Measurements from ENCODE around the gene GRM2. TPM values are rescaled to one million over a fixed set of nuclear protein-coding genes. Genes with fewer than 3 reads are reported as not detected.
"Not testable (repeated sequence)": the region's sequence is repeated elsewhere in the genome, so short reads cannot be mapped to it uniquely, and the experiment has no call there.

The GRM2 gene
- total RNA-seq, 2 donors from 2014 or later: not detected

- intact Hi-C loops (cut with DNase I, micrococcal nuclease): no loop called here
- ATAC-seq: no peak
- DNase-seq: no peak
These were observed 9.1 kb downstream of the GRM2 start for GRCh38 chr3:51715977-51716294.

DNA sequence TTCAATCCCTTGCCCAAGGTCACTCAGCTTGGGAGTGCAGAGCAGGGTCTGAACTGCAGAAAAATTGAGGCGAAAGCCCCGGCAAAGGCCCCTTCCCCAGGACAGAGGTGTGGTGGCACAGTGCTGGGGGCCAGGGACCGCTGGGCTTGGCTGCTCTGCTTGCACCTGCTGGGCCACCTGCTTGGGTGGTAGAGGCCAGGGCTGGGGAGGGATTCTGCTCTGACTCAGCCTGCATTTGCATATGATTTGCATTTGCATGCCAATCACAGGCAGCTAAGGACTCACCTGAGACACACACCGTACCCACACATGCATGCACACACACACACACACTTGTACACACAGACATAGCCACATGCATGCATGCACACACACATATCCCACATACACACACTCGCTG is 9.9 kb downstream of the GRM2 start:
- no peak for ATAC-seq
- intact Hi-C loops (cut with DNase I, micrococcal nuclease): no loop called here
- DNase-seq: no peak

DNA sequence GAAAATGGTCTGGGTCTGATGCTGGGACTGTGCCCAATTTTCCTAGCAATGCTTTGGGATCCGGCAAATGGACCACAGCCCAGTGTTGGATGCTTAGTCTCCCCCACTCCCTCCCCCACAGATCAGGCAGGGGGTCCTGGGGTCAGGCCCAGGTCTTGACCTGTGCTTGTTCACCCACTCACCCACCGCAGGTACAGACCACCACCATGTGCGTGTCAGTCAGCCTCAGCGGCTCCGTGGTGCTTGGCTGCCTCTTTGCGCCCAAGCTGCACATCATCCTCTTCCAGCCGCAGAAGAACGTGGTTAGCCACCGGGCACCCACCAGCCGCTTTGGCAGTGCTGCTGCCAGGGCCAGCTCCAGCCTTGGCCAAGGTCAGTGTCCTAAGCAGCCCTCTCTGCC is 10.6 kb downstream of the GRM2 start:
- intact Hi-C loops (cut with DNase I, micrococcal nuclease): no loop called here
- no peak for ATAC-seq
- DNase-seq: no peak

GRCh38 chr3:51717947-51718346 is 11.1 kb downstream of the GRM2 start:
- DNase-seq (no peak), ATAC-seq (no peak)
- intact Hi-C loops (cut with DNase I, micrococcal nuclease): no loop called here

DNA sequence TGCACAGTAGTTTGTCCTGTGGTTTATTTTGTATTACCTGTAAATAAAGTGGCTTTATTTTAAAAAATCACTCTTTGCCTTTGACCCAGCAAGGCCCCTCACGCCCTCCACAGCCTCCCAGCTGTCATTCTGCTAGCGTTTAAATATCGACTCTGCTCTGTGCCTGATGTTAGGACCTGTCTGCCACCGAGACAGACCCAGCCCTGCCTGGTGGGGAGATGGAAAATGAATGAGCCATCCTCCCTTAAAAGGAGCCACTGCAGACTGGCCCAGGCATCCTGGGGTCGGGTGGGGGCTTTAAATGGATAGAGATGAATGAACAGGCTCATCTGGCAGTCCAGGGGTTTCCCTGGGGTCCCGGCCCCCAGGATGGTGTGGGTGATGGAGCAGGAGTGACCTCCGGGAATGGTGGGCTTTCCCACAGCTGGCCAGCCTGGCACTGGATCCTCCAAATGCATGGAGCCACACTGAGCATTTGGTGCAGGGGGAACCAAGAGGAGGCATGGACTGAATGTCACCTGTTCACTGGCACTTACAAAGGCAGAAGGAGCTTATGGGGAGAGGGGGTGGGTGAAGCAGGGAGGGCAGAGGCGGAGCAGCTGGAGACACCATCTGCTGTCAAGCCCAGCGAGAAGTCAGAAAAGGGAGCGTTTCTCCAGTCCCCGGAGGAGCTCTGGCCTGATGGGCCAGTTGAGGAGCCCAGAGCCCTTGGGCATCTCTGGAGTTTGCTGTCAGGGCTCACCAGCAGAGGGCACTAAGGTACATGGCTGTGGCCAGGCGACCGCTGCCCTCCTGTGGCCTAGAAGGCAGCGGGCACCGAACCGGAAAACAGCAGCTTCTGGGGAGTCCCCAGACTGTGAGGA is 11.9 kb downstream of the GRM2 start:
- ATAC-seq (peak; percentile 97), DNase-seq (peak; percentile 69 to 82)
- intact Hi-C loops (cut with DNase I, micrococcal nuclease): no loop called here

- intact Hi-C loops (cut with DNase I, micrococcal nuclease): no loop called here
- ATAC-seq: no peak
- no peak for DNase-seq
These were observed 12.7 kb downstream of the GRM2 start for GRCh38 chr3:51719410-51720025.

DNA sequence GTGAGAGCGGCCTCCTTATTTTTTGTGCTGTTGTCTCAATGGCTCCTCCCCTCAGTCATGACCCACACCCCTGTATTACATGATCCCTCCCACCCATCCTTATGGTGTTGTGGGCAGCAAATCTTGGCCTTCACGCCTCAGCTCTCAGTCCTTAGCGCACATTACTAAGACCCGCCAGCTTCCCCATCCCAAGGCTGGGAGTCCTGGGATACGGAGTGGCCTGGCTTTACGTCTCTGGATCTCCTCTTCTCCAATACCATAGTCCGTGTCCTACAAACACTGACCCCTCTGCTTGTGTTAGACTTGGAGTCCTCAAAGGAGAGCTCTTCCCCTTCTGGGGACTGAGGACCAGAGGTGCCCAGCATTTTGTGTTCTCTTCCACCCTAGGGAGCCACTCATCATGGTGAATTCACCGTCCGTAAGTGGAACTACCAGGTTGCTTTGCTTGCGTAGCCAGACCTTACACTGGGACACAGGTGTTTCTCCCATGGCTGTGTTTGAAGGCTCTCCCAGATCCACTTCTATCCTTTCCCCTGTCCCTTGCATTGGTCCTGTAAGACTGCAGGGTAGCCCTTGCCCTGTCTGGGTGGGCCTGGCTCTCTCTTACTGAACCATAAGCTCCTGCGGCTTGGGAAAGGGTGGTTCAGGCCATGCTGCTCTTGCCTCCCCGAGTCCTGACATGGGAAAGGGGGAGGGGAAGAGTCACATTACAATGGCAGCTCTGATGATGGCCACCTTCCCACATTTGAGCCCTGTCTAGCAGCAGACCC is 13.6 kb downstream of the GRM2 start:
- intact Hi-C loops (cut with DNase I, micrococcal nuclease): no loop called here
- ATAC-seq: no peak
- no peak for DNase-seq

DNA sequence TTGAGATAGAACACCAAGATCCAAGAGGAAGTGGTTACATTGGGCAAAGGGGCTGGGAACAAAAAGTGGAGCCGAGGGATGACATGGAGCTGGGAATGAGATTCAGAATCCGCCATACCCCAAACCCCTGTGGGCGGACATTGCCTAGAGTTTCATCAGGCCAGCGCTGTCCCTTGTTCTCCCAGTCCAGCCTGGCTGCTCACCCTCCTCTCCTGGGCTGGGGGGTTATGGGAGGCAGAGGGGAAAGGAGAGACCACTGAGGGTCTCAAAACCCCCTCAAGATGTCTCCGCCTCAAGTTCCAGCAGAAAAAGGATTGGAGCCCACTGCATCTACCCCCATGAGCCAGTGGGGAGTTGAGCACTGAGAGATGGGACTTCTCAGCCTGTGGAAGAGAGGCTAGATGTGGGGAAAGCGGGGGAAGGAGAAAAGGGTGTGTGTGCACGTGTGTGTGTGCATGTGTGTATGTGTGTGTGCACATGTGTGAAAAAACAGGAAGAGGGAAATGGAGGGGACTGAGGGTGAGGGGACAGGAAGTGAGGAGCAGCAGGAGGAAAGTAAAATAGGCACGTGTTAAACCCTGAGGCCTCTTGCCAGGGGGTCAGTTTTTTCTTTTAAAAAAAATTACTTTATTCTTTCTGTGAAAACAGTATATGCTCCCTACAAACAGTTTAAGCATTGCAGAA is 14.3 kb downstream of the GRM2 start:
- DNase-seq (no peak), ATAC-seq (no peak)
- intact Hi-C loops (cut with DNase I, micrococcal nuclease): no loop called here

DNA sequence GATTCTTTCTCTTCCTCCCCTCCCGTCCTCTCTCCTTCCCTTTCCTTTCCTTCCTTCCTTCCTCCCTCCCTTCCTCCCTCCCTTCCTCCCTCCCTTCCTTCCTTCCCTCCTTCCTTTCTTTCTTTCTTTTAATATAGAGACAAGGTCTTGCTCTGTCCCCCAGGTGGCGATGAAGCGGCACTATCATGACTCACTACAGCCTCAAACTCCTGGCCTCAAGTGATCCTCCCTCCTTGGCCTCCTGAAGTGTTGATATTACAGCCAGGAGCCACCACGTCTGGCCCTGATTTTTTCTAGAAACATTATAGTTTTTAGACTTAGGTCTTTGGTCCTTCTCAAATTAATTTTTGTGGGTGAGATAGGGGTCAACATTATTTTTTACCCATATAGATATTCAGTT is 15.5 kb downstream of the GRM2 start:
- ATAC-seq (no peak), DNase-seq (no peak)
- intact Hi-C loops (cut with DNase I, micrococcal nuclease): no loop called here

DNA sequence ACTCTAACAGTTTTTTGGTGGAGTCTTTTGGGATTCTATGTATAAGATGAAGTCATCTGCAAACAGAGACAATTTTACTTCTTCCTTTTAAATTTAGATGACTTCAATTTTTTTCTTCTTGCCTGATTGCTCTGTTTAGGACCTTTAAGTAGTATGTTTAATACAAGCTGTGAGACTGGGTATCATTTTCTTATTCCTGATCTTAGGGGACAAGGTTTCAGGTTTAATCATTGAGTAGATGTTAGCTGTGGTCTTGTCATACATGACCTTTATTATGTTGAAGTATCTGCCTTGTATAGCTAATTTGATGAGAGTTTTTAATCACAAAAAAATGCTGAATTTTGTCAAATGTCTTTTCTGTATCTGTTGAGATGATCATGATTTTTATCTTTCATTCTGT is 20.6 kb downstream of the GRM2 start:
- intact Hi-C loops (cut with DNase I, micrococcal nuclease): no loop called here
- no peak for ATAC-seq
- no peak for DNase-seq

DNA sequence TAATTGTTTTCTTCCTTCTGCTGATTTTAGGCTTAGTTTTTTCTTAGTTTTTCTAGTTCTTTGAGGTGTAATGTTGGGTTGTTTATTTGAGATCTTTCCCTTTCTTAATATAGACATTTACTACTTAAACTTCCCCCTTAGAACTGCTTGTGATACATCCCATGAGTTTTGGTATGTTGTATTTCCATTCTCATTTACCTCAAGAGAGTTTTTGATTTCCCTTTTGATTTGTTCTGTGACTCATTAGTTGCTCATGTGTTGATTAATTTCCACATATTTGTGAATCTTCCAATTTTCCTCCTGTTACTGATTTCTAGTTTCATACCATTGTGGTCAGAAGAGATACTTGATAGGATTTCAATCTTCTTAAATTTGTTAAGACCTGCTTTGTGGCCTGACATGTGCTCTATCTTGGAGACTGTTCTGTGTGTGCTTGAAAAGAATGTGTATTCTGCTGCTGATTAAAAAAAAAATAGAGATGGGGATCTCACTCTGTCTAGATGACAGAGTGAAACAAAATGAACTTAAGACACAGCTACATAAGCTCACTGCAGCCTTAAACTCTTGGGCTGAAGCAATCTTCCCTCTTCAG is 22.3 kb downstream of the GRM2 start:
- no peak for ATAC-seq
- intact Hi-C loops (cut with DNase I, micrococcal nuclease): no loop called here
- DNase-seq: no peak

DNA sequence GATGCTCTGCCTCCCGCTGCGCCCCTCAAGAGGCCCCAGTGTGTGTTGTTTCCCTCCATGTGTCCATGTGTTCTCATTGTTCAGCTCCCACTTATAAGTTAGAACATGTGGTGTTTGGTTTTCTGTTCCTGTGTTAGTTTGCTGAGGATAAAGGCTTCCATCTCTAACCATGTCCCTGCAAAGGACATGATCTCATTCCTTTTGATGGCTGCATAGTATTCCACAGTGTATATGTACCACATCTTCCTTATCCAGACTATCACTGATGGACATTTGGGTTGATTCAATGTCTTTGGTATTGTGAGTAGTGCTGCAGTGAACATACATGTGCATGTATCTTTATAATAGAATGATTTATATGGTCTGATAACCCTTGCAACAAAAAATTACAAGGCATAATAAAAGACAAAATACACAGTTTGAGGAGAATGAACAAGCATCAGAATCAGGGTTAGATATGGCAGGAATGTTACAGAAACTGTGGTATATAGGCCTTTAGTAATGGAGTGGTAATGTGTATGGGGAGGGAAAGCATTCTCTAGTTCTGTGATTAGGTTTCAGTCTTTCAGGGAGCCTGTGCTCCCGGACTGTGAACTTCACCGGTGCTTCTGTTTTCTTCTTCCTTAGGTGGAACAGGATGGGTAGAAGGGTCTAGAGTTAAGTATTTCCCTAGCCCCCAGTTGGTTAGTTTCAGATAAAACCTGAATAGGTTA is 27.1 kb downstream of the GRM2 start:
- no peak for ATAC-seq
- intact Hi-C loops (cut with DNase I, micrococcal nuclease): no loop called here
- DNase-seq: no peak

DNA sequence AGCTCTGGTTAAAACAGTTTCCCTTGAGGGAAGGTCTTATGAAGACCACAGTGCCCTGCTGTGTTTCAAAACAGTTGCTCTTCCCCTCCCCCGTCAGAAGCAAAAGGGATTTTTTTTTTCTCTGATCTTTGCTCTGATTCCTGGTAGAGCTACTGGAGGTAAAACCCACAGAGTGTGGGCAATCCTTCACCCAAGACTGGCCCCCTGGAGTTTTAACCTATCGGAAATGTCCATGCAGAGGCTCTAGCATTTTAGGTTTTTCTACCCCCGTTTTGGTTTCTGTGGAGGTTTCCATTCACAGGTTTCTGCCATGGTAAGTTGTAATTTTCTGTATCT is 27.7 kb downstream of the GRM2 start:
- ATAC-seq (no peak), DNase-seq (no peak)
- intact Hi-C loops (cut with DNase I, micrococcal nuclease): no loop called here

GRCh38 chr3:51735039-51735438 is 28.2 kb downstream of the GRM2 start:
- ATAC-seq (no peak), DNase-seq (no peak)
- intact Hi-C loops (cut with DNase I, micrococcal nuclease): no loop called here

GRCh38 chr3:51735950-51736349 is 29.1 kb downstream of the GRM2 start:
- ATAC-seq (no peak), DNase-seq (no peak)
- intact Hi-C loops (cut with DNase I, micrococcal nuclease): no loop called here

- ATAC-seq: no peak
- intact Hi-C loops (cut with DNase I, micrococcal nuclease): no loop called here
- no peak for DNase-seq
These were observed 32.2 kb downstream of the GRM2 start for GRCh38 chr3:51739110-51739509.

- ATAC-seq; DNase-seq; intact Hi-C loops (cut with DNase I, micrococcal nuclease): not testable (repeated sequence)
These were observed 35.5 kb downstream of the GRM2 start for GRCh38 chr3:51742320-51742719.

DNA sequence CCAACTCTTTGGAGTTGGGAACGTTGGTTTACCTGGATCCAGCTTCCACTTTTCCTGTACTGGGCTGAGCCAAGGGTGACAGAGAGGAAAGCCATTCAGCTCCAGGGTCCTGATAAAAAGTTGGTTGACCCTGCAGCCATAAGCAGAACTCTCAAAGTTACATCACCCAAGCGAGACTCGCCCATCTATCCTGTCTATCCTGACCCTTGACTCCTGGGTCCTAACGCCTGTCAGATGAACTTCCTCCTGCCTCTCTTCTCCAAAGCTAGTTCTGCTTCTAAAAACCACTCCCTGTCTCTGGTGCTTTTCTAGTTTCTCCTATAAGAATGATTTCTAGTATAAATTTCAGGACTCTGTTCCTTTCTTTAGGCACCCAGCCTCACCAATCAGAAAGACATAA is 36.1 kb downstream of the GRM2 start:
- ATAC-seq; DNase-seq; intact Hi-C loops (cut with DNase I, micrococcal nuclease): not testable (repeated sequence)

DNA sequence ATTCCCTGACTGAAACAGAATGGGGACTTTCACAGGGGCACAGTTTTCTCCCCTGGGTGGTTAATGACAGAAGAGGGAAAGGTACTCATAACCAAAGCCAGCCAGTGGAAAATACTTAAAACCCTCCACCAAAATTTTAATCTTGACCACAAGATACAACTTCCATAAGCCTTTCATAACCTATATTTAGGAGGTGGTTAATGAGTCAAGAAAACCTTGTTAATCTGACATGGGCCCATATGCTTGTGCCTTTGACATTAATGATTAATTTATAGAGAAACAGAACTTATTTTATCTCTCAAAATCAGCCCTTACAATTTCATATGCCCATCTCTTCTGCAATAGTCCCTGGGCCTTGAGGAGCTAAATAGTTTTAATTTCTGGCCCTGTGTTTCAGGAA is 41.0 kb downstream of the GRM2 start:
- no peak for ATAC-seq
- intact Hi-C loops (cut with DNase I, micrococcal nuclease): no loop called here

More for the DNA sequence above, 41.0 kb downstream of the GRM2 start:
- DNase-seq: no peak

All from left colon (tissue), 2 donors.